Panc1 (cell line): ENCODE data around the gene GRIA4. TPM values are rescaled to one million over a fixed set of nuclear protein-coding genes. Genes with fewer than 3 reads are reported as not detected.

Experiments used
- ATAC-seq: fragments of 200-7000 bp; cut with Tn5 transposase; 2 replicates; pipeline ENCODE4 v1.9.1; 2020; ENCODE audit warnings: mild to moderate bottlenecking, moderate library complexity
- BruUV-seq: library from RNA; stranded (reverse); fragments of 400-500 nt; replicated peaks from 2 replicates; lab custom pipeline; 2021; lab: Mats Ljungman, UMichigan
- CTCF ChIA-PET: fragments of 300-600 bp; sonication (Branson Sonifier 250); formaldehyde crosslinking; loops from one replicate; lab custom pipeline; 2022; ENCODE audit warnings: antibody characterized with exemption; lab: Charles Lee
- POLR2A ChIA-PET: fragments of 300-600 bp; sonication (Branson Sonifier 250); formaldehyde crosslinking; loops from one replicate; lab custom pipeline; 2022; ENCODE audit warnings: antibody characterized with exemption; lab: Charles Lee
- DNase-seq: peaks from one replicate; pipeline ENCODE4 v3.0.0-alpha.2; 2010; ENCODE audit warnings: low read depth, low spot score
- H3K27ac ChIP-seq: 2 replicates; pipeline ENCODE4 v1.5.1; 2011; ENCODE audit warnings: mild to moderate bottlenecking, low read length, inconsistent platforms
- H3K27me3 ChIP-seq: fragments of 200-500 bp; sonication (Bioruptor generic); 2 replicates; pipeline ENCODE4 v1.6.0; 2014; ENCODE audit warnings: low read length, inconsistent platforms; ENCODE audit not compliant: control insufficient read depth, insufficient read depth
- H3K36me3 ChIP-seq: fragments of 200-500 bp; sonication (Bioruptor generic); 2 replicates; pipeline ENCODE4 v1.5.1; 2014; ENCODE audit warnings: inconsistent platforms, mild to moderate bottlenecking, low read length, moderate library complexity; ENCODE audit not compliant: control insufficient read depth, insufficient read depth
- H3K4me1 ChIP-seq: 2 replicates; pipeline ENCODE4 v1.5.1; 2011; ENCODE audit warnings: inconsistent platforms, mild to moderate bottlenecking, low read length, moderate library complexity; ENCODE audit not compliant: control insufficient read depth, insufficient read depth
- H3K4me3 ChIP-seq, 2 experiments: 2 replicates each; pipeline ENCODE4 v1.5.1; 2011 to 2012; ENCODE audit warnings: low read depth in 2 of 2, low read length in 2 of 2, mild to moderate bottlenecking in 2 of 2, inconsistent platforms in 1 of 2, moderate library complexity in 1 of 2
- H3K9me3 ChIP-seq: fragments of 200-500 bp; sonication (Bioruptor generic); 2 replicates; pipeline ENCODE4 v1.5.1; 2014; ENCODE audit warnings: low read depth, mild to moderate bottlenecking, inconsistent platforms, low read length, moderate library complexity; ENCODE audit not compliant: control insufficient read depth, insufficient read depth
- POLR2AphosphoS5 ChIP-seq: IDR thresholded peaks from 2 replicates; pipeline ENCODE4 v1.6.1; 2012; ENCODE audit warnings: mild to moderate bottlenecking, low read depth, low read length, moderate library complexity
- REST ChIP-seq, 2 experiments: IDR thresholded peaks; 2 replicates each; pipeline ENCODE4 v1.6.1; 2011 to 2012; ENCODE audit warnings: low read depth in 2 of 2, control low read depth in 1 of 2, low read length in 1 of 2, mild to moderate bottlenecking in 1 of 2, moderate library complexity in 1 of 2; ENCODE audit not compliant: insufficient read depth in 1 of 2
- SIN3A ChIP-seq: IDR thresholded peaks from 2 replicates; pipeline ENCODE4 v1.6.1; 2012; ENCODE audit warnings: low read depth, mild to moderate bottlenecking, low read length, moderate library complexity, borderline replicate concordance; ENCODE audit not compliant: insufficient read depth
- TCF7L2 ChIP-seq: IDR thresholded peaks from 2 replicates; pipeline ENCODE4 v1.6.1; 2011; ENCODE audit warnings: mild to moderate bottlenecking, low read depth, low read length, inconsistent platforms
- in situ Hi-C: cut with HindIII; loops from 2 replicates; pipeline ENCODE4 v1.10.0; 2016; ENCODE audit warnings: low sequenced_read_pairs, low pct_unique_long_range_greater_than_20kb
- intact Hi-C: fragments of 100-400 bp; cut with micrococcal nuclease; formaldehyde crosslinking; loops from one replicate; pipeline ENCODE4 v1.10.0; 2022; ENCODE audit not compliant: unreplicated experiment
- total RNA-seq: library from RNA; stranded (reverse); gene quantifications from one replicate; pipeline ENCODE4 v1.2.1, GENCODE V29; 2021; ENCODE audit not compliant: unreplicated experiment
- TF ChIP-seq, protein P1 (sequence below): fragments of 450-650 bp; IDR thresholded peaks from 2 replicates; pipeline ENCODE4 v1.5.1; 2017; ENCODE audit warnings: mild to moderate bottlenecking

The GRIA4 gene
- total RNA-seq, 1 experiment from 2014 or later = not detected

DNA sequence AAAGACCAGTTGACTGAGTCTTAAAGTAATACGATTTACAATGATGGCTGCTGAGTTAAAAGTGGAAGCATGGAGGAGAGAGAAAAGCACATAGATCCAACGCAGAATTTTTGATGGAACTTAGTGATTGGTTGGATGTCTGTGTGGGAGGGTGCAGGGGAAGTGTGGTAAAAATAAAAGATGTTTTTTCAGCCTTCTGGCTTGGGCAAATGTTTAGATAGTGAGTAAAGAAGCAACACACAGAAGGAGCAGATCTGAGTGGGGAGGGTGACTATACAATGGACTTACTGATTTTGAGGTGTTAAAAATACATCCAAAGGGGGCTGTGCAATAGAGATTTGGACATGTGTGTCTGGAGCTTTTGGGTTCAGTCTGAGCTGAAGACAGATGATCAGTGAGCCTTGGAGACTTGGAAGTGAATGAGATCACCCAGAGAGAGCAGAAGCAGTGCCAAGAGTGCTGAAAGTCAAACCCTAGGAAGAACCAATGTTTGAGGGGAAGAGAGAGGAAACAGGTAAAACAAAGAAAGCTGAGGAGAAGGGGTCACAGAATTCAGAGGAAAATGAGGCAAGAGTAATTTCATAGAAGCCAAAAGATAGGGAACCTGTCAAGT lies 8.6 kb downstream of the GRIA4 start:
- no peaks in the 10 kb centered on the region for H3K27me3 ChIP-seq
- H3K27ac ChIP-seq = no peak overlapping the region
- peaks cover 3% of the 10 kb centered on the region; the same call in 1 of the 2 replicates for H3K4me1 ChIP-seq
- BruUV-seq = no TSS peak
- no peaks in the 10 kb centered on the region for H3K36me3 ChIP-seq
- intact Hi-C loops = no loop called here
- in situ Hi-C loops = no loop called here
- no peak for DNase-seq
- ATAC-seq = no peak
- CTCF ChIA-PET = no interaction called here
- no peaks in the 10 kb centered on the region for H3K9me3 ChIP-seq
- POLR2A ChIA-PET = no interaction called here
- no peak overlapping the region for H3K4me3 ChIP-seq
- TF ChIP-seq REST (IDR thresholded peaks at IDR 0.05; ENCODE audit: insufficient read depth in 1 of 2, low read depth in 2 of 2, low read length in 1 of 2) (no peak), TCF7L2 (no peak), POLR2AphosphoS5 (no peak), SIN3A (no peak)
- TF ChIP-seq, protein P1, sequence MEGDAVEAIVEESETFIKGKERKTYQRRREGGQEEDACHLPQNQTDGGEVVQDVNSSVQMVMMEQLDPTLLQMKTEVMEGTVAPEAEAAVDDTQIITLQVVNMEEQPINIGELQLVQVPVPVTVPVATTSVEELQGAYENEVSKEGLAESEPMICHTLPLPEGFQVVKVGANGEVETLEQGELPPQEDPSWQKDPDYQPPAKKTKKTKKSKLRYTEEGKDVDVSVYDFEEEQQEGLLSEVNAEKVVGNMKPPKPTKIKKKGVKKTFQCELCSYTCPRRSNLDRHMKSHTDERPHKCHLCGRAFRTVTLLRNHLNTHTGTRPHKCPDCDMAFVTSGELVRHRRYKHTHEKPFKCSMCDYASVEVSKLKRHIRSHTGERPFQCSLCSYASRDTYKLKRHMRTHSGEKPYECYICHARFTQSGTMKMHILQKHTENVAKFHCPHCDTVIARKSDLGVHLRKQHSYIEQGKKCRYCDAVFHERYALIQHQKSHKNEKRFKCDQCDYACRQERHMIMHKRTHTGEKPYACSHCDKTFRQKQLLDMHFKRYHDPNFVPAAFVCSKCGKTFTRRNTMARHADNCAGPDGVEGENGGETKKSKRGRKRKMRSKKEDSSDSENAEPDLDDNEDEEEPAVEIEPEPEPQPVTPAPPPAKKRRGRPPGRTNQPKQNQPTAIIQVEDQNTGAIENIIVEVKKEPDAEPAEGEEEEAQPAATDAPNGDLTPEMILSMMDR = no peak

GRCh38 chr11:105619556-105619955 lies 9.7 kb downstream of the GRIA4 start:
- intact Hi-C loops = no loop called here
- CTCF ChIA-PET = no interaction called here
- Histone ChIP-seq H3K27ac (no peak overlapping the region), H3K4me1 (peaks cover 3% of the 10 kb centered on the region; the same call in 1 of the 2 replicates), H3K36me3 (no peaks in the 10 kb centered on the region), H3K27me3 (no peaks in the 10 kb centered on the region), H3K4me3 (no peak overlapping the region), H3K9me3 (no peaks in the 10 kb centered on the region)
- POLR2A ChIA-PET = no interaction called here
- no peak for ATAC-seq
- TF ChIP-seq TCF7L2 (no peak), SIN3A (no peak)
- no peak for DNase-seq
- in situ Hi-C loops = no loop called here
- BruUV-seq = no TSS peak

DNA sequence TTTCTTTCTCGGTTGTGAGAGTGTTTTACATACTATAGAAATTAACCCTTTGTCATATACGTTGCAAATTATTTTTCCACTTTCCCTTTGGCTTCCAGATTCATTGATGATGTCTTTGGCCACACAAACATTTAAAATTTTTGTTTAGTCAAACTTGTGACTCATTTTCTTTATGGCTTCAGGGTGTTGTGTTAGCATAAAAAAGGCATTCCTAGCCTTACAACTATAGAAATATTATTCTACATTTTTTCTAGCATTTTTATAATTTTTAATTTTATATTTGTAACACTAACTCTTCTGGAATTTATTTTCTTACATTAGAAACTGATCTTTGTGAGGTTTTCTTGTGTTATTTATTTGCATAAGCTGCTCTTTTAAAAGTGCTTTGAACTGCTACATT lies 12.1 kb downstream of the GRIA4 start:
- POLR2A ChIA-PET = no interaction called here
- ATAC-seq (no peak), DNase-seq (no peak)
- intact Hi-C loops = no loop called here
- no peak for TF ChIP-seq TCF7L2
- TF ChIP-seq POLR2AphosphoS5 = no peak
- TF ChIP-seq, protein P1 = no peak
- no peak for TF ChIP-seq REST (IDR thresholded peaks at IDR 0.05; ENCODE audit: insufficient read depth in 1 of 2, low read depth in 2 of 2, low read length in 1 of 2)
- H3K27ac ChIP-seq = no peak overlapping the region
- no peaks in the 10 kb centered on the region for H3K36me3 ChIP-seq
- no TSS peak for BruUV-seq
- CTCF ChIA-PET = no interaction called here
- no peak overlapping the region for H3K4me3 ChIP-seq
- in situ Hi-C loops = no loop called here
- no peaks in the 10 kb centered on the region for H3K27me3 ChIP-seq
- H3K4me1 ChIP-seq = peaks cover 3% of the 10 kb centered on the region; the same call in 1 of the 2 replicates
- no peaks in the 10 kb centered on the region for H3K9me3 ChIP-seq
